Measurements from ENCODE around the gene QPCTL.

- TF ChIP-seq CTCF (IDR thresholded peaks at IDR 0.05) (peak in 6 of 7 experiments; percentile 65 to 99 (median 98)), POLR2A (IDR thresholded peaks at IDR 0.05) (no peak)
These were observed 49.2 kb upstream of the QPCTL start for GRCh38 chr19:45643024-45643926.
